ENCODE results near the gene LMAN2.

- TF ChIP-seq CTCF (IDR thresholded peaks at IDR 0.05) (no peak), POLR2A (IDR thresholded peaks at IDR 0.05) (no peak), EP300 (IDR thresholded peaks at IDR 0.05) (no peak)
Observed at GRCh38 chr5:177328545-177329231, 22.8 kb downstream of the LMAN2 start.
